HFFc6 (cell line): ENCODE results near the gene MCTP1. TPM values are rescaled to one million over a fixed set of nuclear protein-coding genes. Genes with fewer than 3 reads are reported as not detected.

Experiments used
- DNase-seq: peaks from one replicate; pipeline ENCODE4 v3.0.0-alpha.2; 2018
- H3K27ac Mint-ChIP-seq: 2 replicates; pipeline ENCODE4 v1.8.0; 2020; ENCODE audit warnings: mild to moderate bottlenecking, mixed read lengths
- H3K27me3 Mint-ChIP-seq: 2 replicates; pipeline ENCODE4 v1.8.0; 2021; ENCODE audit warnings: mild to moderate bottlenecking, moderate library complexity, mixed read lengths; ENCODE audit not compliant: insufficient read depth
- H3K36me3 Mint-ChIP-seq: 2 replicates; pipeline ENCODE4 v1.8.0; 2021; ENCODE audit warnings: low read depth, mixed read lengths
- H3K4me1 Mint-ChIP-seq: 2 replicates; pipeline ENCODE4 v1.8.0; 2020; ENCODE audit warnings: low read depth, mixed read lengths
- H3K4me3 Mint-ChIP-seq: 2 replicates; pipeline ENCODE4 v1.8.0; 2020; ENCODE audit warnings: mild to moderate bottlenecking, moderate library complexity, mixed read lengths
- H3K9me3 Mint-ChIP-seq: 2 replicates; pipeline ENCODE4 v1.8.0; 2020; ENCODE audit warnings: mild to moderate bottlenecking, mixed read lengths
- CTCF ChIP-seq: fragments of 200-600 bp; sonication (generic); IDR thresholded peaks from 2 replicates; pipeline ENCODE4 v1.5.0; 2021; ENCODE audit warnings: antibody characterized with exemption, mild to moderate bottlenecking
- total RNA-seq, 6 experiments: library from RNA; stranded (reverse); fragmentation: NEBNext Ultra II Directional; extraction: Animal tissue kit (Norgen Biotek cat#: 25700); gene quantifications; 2 replicates in 1 of 6; 3 replicates in 5 of 6; pipeline ENCODE4 v1.2.3, GENCODE V29; 2021

Gene MCTP1
- total RNA-seq, 6 experiments from 2014 or later, result 1.0 to 5.2 (median 3.9) TPM

DNA sequence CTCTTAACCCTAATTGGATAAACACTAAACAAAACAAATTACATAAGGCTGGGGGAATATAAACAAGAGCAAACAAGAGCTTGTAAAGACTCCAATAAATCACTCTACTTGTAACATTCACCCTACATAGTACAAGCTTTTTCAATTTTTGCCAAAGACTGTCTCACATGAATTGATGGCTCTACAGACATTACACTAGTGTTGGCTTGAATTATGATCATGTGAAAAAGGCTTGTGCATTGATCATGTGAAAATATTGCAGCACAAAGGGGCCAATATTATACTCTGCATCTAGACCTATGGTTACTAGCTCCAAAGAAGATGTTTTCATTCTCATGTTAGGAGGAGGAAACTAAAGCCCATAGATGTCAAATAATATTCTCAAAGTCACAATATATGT lies 212.6 kb downstream of the MCTP1 start:
- Mint-ChIP-seq H3K27ac (no peak overlapping the region), H3K36me3 (no peaks in the 10 kb centered on the region; the same call in 1 of the 2 replicates), H3K9me3 (no peaks in the 10 kb centered on the region), H3K4me3 (no peak overlapping the region), H3K27me3 (no peaks in the 10 kb centered on the region; the same call in 1 of the 2 replicates), H3K4me1 (peaks cover 26% of the 10 kb centered on the region)
- no peak for DNase-seq
- TF ChIP-seq CTCF, result no peak

DNA sequence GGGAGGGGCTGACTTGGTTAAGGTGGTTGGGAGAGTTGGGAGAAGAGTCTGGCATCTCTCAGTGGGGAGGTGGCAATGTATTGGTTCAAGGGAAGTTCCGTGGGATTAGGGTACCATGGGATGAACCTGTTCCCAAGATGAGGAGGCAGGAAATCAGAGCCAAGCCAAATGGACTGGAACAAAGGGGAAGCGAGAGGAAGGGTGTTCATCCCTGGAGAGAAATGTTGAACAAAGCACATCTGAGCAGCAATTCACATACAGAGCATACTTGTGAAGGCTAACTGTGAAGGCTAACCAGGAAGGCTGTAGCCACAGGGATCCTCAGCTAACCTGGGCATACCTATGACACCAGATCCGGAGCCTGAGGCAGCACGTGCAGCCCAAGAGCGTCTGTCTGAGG lies 214.0 kb downstream of the MCTP1 start:
- H3K27ac Mint-ChIP-seq, result no peak overlapping the region
- H3K36me3 Mint-ChIP-seq, result no peaks in the 10 kb centered on the region; the same call in 1 of the 2 replicates
- H3K4me3 Mint-ChIP-seq, result no peak overlapping the region
- no peak for TF ChIP-seq CTCF
- H3K4me1 Mint-ChIP-seq, result peaks cover 19% of the 10 kb centered on the region; the same call in 1 of the 2 replicates
- H3K27me3 Mint-ChIP-seq, result no peaks in the 10 kb centered on the region; the same call in 1 of the 2 replicates
- no peak for DNase-seq
- H3K9me3 Mint-ChIP-seq, result no peaks in the 10 kb centered on the region

DNA sequence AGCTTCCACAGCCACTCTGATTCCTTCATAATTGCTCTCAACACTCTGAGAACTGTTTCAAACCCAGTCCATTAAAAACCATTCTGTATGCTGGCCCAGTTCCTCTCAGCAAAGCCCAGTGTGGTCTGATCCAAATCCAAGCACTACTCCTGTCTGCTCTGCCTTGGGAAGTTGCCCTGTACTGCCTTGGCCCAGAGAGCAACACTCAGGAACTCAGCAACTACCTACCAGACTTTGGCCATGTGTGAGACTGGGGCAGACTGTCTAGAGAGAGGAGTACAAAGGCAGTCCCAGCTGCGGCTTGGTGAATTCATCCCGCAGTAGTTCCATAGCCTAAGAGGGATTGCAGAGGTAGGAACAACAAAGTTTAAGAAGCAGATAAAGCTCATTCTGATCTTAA lies 214.4 kb downstream of the MCTP1 start:
- Mint-ChIP-seq H3K4me1 (peaks cover 20% of the 10 kb centered on the region; the same call in 1 of the 2 replicates), H3K27me3 (no peaks in the 10 kb centered on the region; the same call in 1 of the 2 replicates), H3K9me3 (no peaks in the 10 kb centered on the region), H3K27ac (no peak overlapping the region), H3K36me3 (no peaks in the 10 kb centered on the region; the same call in 1 of the 2 replicates), H3K4me3 (no peak overlapping the region)
- TF ChIP-seq CTCF, result no peak
- no peak for DNase-seq

DNA sequence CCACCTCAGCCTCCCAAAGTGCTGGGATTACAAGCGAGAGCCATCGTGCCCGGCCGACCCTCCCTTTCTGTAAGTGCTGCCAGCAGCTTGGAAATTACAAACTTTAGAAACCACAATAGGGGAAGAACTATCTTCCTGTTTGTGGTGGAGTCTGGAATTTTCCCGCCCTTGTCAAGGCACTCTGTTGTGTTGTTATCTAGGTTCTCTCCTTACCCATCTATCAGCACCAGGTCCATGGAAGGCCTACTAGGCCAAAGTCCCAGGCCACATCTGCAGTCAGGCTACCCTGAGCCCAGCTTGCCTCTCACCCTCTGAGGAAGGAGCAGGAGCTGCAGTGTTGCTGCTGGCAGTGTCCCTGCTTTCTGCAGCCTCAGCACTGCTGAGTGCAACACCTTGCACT lies 214.9 kb downstream of the MCTP1 start:
- Mint-ChIP-seq H3K4me3 (no peak overlapping the region), H3K36me3 (no peaks in the 10 kb centered on the region; the same call in 1 of the 2 replicates), H3K4me1 (peaks cover 16% of the 10 kb centered on the region; the same call in 1 of the 2 replicates), H3K27ac (no peak overlapping the region), H3K9me3 (no peaks in the 10 kb centered on the region), H3K27me3 (no peaks in the 10 kb centered on the region; the same call in 1 of the 2 replicates)
- DNase-seq, result no peak
- TF ChIP-seq CTCF, result no peak

DNA sequence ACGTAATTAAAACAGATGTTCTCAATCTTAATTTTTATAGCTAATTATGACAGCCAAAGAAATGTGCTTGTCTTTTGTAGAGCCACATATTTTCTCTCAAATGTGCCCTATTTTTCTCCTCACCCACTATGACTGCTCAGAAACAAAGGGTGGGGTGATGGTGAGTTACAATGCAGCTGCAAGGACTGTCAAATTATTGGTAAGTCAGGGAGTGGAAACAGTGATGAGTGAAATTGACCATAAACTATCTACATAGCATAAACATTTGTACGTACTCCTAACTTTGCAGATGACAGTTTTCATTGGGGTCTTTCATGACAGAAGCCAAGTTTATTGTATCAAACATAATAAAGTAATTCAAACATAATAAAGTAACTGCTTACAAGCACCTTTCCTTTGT lies 215.9 kb downstream of the MCTP1 start:
- no peak for DNase-seq
- Mint-ChIP-seq H3K4me1 (peaks cover 16% of the 10 kb centered on the region; the same call in 1 of the 2 replicates), H3K36me3 (no peaks in the 10 kb centered on the region), H3K4me3 (no peak overlapping the region; the same call in 1 of the 2 replicates), H3K27ac (no peak overlapping the region), H3K27me3 (no peaks in the 10 kb centered on the region; the same call in 1 of the 2 replicates), H3K9me3 (no peaks in the 10 kb centered on the region)
- TF ChIP-seq CTCF, result no peak
